Measurements from ENCODE around the gene TMEM87A.

GRCh38 chr15:42163291-42163690 lies 109.9 kb downstream of the TMEM87A start:
- TF ChIP-seq, protein P1, sequence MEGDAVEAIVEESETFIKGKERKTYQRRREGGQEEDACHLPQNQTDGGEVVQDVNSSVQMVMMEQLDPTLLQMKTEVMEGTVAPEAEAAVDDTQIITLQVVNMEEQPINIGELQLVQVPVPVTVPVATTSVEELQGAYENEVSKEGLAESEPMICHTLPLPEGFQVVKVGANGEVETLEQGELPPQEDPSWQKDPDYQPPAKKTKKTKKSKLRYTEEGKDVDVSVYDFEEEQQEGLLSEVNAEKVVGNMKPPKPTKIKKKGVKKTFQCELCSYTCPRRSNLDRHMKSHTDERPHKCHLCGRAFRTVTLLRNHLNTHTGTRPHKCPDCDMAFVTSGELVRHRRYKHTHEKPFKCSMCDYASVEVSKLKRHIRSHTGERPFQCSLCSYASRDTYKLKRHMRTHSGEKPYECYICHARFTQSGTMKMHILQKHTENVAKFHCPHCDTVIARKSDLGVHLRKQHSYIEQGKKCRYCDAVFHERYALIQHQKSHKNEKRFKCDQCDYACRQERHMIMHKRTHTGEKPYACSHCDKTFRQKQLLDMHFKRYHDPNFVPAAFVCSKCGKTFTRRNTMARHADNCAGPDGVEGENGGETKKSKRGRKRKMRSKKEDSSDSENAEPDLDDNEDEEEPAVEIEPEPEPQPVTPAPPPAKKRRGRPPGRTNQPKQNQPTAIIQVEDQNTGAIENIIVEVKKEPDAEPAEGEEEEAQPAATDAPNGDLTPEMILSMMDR (IDR thresholded peaks at IDR 0.05), result no peak
- no peak for TF ChIP-seq POLR2A (IDR thresholded peaks at IDR 0.05)

Measured in ovary (tissue), 3 donors.